ENCODE measurements around the gene MUSK. TPM values are rescaled to one million over a fixed set of nuclear protein-coding genes. Genes with fewer than 3 reads are reported as not detected.

Gene MUSK
- total RNA-seq, 1 experiment from 2014 or later, result not detected

- no peak overlapping the region for H3K27ac ChIP-seq (ENCODE audit: low read length)
- no peaks in the 10 kb centered on the region for H3K4me1 ChIP-seq (ENCODE audit: control insufficient read depth, insufficient read depth, low read length)
- CTCF ChIA-PET, result no interaction called here
- TF ChIP-seq TCF7L2 (IDR thresholded peaks at IDR 0.05; ENCODE audit: low read depth, low read length), result no peak
- TF ChIP-seq POLR2AphosphoS5 (IDR thresholded peaks at IDR 0.05; ENCODE audit: low read depth, low read length), result no peak
- TF ChIP-seq CTCF (IDR thresholded peaks at IDR 0.05), result no peak
- TF ChIP-seq, protein P1, sequence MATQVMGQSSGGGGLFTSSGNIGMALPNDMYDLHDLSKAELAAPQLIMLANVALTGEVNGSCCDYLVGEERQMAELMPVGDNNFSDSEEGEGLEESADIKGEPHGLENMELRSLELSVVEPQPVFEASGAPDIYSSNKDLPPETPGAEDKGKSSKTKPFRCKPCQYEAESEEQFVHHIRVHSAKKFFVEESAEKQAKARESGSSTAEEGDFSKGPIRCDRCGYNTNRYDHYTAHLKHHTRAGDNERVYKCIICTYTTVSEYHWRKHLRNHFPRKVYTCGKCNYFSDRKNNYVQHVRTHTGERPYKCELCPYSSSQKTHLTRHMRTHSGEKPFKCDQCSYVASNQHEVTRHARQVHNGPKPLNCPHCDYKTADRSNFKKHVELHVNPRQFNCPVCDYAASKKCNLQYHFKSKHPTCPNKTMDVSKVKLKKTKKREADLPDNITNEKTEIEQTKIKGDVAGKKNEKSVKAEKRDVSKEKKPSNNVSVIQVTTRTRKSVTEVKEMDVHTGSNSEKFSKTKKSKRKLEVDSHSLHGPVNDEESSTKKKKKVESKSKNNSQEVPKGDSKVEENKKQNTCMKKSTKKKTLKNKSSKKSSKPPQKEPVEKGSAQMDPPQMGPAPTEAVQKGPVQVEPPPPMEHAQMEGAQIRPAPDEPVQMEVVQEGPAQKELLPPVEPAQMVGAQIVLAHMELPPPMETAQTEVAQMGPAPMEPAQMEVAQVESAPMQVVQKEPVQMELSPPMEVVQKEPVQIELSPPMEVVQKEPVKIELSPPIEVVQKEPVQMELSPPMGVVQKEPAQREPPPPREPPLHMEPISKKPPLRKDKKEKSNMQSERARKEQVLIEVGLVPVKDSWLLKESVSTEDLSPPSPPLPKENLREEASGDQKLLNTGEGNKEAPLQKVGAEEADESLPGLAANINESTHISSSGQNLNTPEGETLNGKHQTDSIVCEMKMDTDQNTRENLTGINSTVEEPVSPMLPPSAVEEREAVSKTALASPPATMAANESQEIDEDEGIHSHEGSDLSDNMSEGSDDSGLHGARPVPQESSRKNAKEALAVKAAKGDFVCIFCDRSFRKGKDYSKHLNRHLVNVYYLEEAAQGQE (IDR thresholded peaks at IDR 0.05; ENCODE audit: insufficient read depth in 1 of 2, low read depth in 2 of 2, low read length in 1 of 2), result no peak
- no peaks in the 10 kb centered on the region for H3K27me3 ChIP-seq (ENCODE audit: control insufficient read depth, insufficient read depth, low read length)
- ATAC-seq (no peak), DNase-seq (ENCODE audit: low read depth, low spot score) (no peak)
- H3K4me3 ChIP-seq (ENCODE audit: low read depth in 2 of 2, low read length in 2 of 2), result no peak overlapping the region
- POLR2A ChIA-PET, result no interaction called here
- H3K9me3 ChIP-seq (ENCODE audit: control insufficient read depth, insufficient read depth, low read depth, low read length), result no peaks in the 10 kb centered on the region
- in situ Hi-C loops (cut with HindIII; ENCODE audit: low pct_unique_long_range_greater_than_20kb, low sequenced_read_pairs), result no loop called here
- intact Hi-C loops (cut with micrococcal nuclease; ENCODE audit: unreplicated experiment), result no loop called here
- H3K36me3 ChIP-seq (ENCODE audit: control insufficient read depth, insufficient read depth, low read length), result no peaks in the 10 kb centered on the region
- BruUV-seq (replicated peaks), result no TSS peak
Measured at GRCh38 chr9:110808599-110808980, 140.0 kb downstream of the MUSK start.

DNA sequence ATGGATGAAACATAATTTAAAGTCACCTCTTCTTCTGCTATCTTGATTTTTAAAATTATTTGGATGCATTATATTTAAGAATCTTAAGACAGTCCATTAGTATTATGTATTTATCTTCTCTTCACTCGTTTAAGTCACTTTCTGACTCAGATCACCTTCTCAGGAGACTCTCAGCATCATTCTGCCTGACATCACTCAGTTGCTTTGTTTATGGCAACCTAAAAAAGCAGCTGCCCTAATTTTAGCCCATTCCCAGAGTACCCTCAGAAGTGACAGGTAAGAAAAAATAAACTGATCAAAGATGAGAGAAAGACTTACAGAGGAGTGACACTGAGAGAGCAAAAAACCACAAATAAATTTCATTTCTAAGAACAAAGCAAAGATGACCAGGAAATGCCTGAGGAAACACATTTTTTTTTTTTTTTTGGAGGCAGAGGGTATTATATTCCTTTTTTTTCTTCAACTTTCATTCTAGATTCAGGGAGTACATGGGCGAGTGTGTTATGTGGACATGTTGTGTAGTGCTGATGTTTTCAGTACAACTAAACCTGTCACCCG lies 140.5 kb downstream of the MUSK start:
- ATAC-seq, result no peak
- TF ChIP-seq CTCF (IDR thresholded peaks at IDR 0.05) (no peak), POLR2AphosphoS5 (IDR thresholded peaks at IDR 0.05; ENCODE audit: low read depth, low read length) (no peak), TCF7L2 (IDR thresholded peaks at IDR 0.05; ENCODE audit: low read depth, low read length) (no peak), SIN3A (IDR thresholded peaks at IDR 0.05; ENCODE audit: borderline replicate concordance, insufficient read depth, low read depth, low read length) (no peak)
- TF ChIP-seq, protein P1 (IDR thresholded peaks at IDR 0.05; ENCODE audit: insufficient read depth in 1 of 2, low read depth in 2 of 2, low read length in 1 of 2), result no peak

More for the DNA sequence above, 140.5 kb downstream of the MUSK start:
- in situ Hi-C loops (cut with HindIII; ENCODE audit: low pct_unique_long_range_greater_than_20kb, low sequenced_read_pairs) (no loop called here), intact Hi-C loops (cut with micrococcal nuclease; ENCODE audit: unreplicated experiment) (no loop called here)
- Histone ChIP-seq H3K9me3 (ENCODE audit: control insufficient read depth, insufficient read depth, low read depth, low read length) (no peaks in the 10 kb centered on the region), H3K36me3 (ENCODE audit: control insufficient read depth, insufficient read depth, low read length) (no peaks in the 10 kb centered on the region), H3K4me3 (ENCODE audit: low read depth in 2 of 2, low read length in 2 of 2) (no peak overlapping the region), H3K4me1 (ENCODE audit: control insufficient read depth, insufficient read depth, low read length) (no peaks in the 10 kb centered on the region), H3K27ac (ENCODE audit: low read length) (no peak overlapping the region), H3K27me3 (ENCODE audit: control insufficient read depth, insufficient read depth, low read length) (no peaks in the 10 kb centered on the region)
- BruUV-seq (replicated peaks), result no TSS peak
- DNase-seq (ENCODE audit: low read depth, low spot score), result no peak
- CTCF ChIA-PET, result no interaction called here
- POLR2A ChIA-PET, result no interaction called here

Measured in Panc1 (cell line).